ENCODE results near the gene SUSD1. TPM values are rescaled to one million over a fixed set of nuclear protein-coding genes. Genes with fewer than 3 reads are reported as not detected.

Gene SUSD1
- polyA plus RNA-seq, 1 donor from 2014 or later, result 2.0 TPM

- Histone ChIP-seq H3K27me3 (ENCODE audit: insufficient read depth, low read depth, low read length) (no peaks in the 10 kb centered on the region), H3F3A (ENCODE audit: insufficient read depth, low read length, poor library complexity, severe bottlenecking) (no peaks in the 10 kb centered on the region), H3K79me2 (replicated peaks; ENCODE audit: insufficient read depth, low read length) (no peaks in the 10 kb centered on the region), H3K27ac (ENCODE audit: low read length) (no peak overlapping the region), H2AFZ (ENCODE audit: low read depth, low read length) (no peak overlapping the region), H3K9me3 (ENCODE audit: low read length) (no peaks in the 10 kb centered on the region), H3K9ac (ENCODE audit: low read length) (no peak overlapping the region), H4K20me1 (ENCODE audit: insufficient read depth) (no peaks in the 10 kb centered on the region), H3K36me3 (ENCODE audit: insufficient read depth, low read length) (no peaks in the 10 kb centered on the region), H3K9me2 (ENCODE audit: insufficient read depth, low read length) (no peaks in the 10 kb centered on the region), H3K4me2 (ENCODE audit: low read length) (no peak overlapping the region), H3K4me3 (ENCODE audit: low read length) (no peak overlapping the region)
- TF ChIP-seq TAF1 (IDR thresholded peaks at IDR 0.05; ENCODE audit: low read depth) (no peak), SMC3 (conservative IDR thresholded peaks at IDR 0.05; ENCODE audit: poor library complexity) (no peak), RAD21 (conservative IDR thresholded peaks at IDR 0.05) (no peak), MXI1 (conservative IDR thresholded peaks at IDR 0.05; ENCODE audit: poor library complexity, severe bottlenecking) (no peak)
These were observed 90.8 kb downstream of the SUSD1 start for GRCh38 chr9:112084334-112084733.

GRCh38 chr9:112081918-112082729 lies 93.0 kb downstream of the SUSD1 start:
- Histone ChIP-seq H3K9me2 (ENCODE audit: insufficient read depth, low read length) (no peaks in the 10 kb centered on the region), H3K36me3 (ENCODE audit: insufficient read depth, low read length) (no peaks in the 10 kb centered on the region), H3F3A (ENCODE audit: insufficient read depth, low read length, poor library complexity, severe bottlenecking) (no peaks in the 10 kb centered on the region), H4K20me1 (ENCODE audit: insufficient read depth) (no peaks in the 10 kb centered on the region), H3K9me3 (ENCODE audit: low read length) (no peaks in the 10 kb centered on the region), H2AFZ (ENCODE audit: low read depth, low read length) (no peak overlapping the region), H3K4me3 (ENCODE audit: low read length) (no peak overlapping the region), H3K27me3 (ENCODE audit: insufficient read depth, low read depth, low read length) (no peaks in the 10 kb centered on the region), H3K27ac (ENCODE audit: low read length) (no peak overlapping the region), H3K9ac (ENCODE audit: low read length) (no peak overlapping the region), H3K4me2 (ENCODE audit: low read length) (no peak overlapping the region), H3K79me2 (replicated peaks; ENCODE audit: insufficient read depth, low read length) (no peaks in the 10 kb centered on the region)
- TF ChIP-seq REST (IDR thresholded peaks at IDR 0.05; ENCODE audit: borderline replicate concordance), result no peak
- TF ChIP-seq RAD21 (conservative IDR thresholded peaks at IDR 0.05), result no peak
- TF ChIP-seq, protein P1, sequence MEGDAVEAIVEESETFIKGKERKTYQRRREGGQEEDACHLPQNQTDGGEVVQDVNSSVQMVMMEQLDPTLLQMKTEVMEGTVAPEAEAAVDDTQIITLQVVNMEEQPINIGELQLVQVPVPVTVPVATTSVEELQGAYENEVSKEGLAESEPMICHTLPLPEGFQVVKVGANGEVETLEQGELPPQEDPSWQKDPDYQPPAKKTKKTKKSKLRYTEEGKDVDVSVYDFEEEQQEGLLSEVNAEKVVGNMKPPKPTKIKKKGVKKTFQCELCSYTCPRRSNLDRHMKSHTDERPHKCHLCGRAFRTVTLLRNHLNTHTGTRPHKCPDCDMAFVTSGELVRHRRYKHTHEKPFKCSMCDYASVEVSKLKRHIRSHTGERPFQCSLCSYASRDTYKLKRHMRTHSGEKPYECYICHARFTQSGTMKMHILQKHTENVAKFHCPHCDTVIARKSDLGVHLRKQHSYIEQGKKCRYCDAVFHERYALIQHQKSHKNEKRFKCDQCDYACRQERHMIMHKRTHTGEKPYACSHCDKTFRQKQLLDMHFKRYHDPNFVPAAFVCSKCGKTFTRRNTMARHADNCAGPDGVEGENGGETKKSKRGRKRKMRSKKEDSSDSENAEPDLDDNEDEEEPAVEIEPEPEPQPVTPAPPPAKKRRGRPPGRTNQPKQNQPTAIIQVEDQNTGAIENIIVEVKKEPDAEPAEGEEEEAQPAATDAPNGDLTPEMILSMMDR (IDR thresholded peaks at IDR 0.05; ENCODE audit: poor library complexity, severe bottlenecking), result no peak
- no peak for TF ChIP-seq EZH2 (IDR thresholded peaks at IDR 0.05; ENCODE audit: borderline replicate concordance, insufficient read depth, low read length, poor library complexity, severe bottlenecking)
- no peak for TF ChIP-seq TAF1 (IDR thresholded peaks at IDR 0.05; ENCODE audit: low read depth)
- no peak for TF ChIP-seq POLR2AphosphoS5 (IDR thresholded peaks at IDR 0.05)
- no peak for TF ChIP-seq EP300 (conservative IDR thresholded peaks at IDR 0.05; ENCODE audit: poor library complexity, severe bottlenecking)
- no peak for TF ChIP-seq SMC3 (conservative IDR thresholded peaks at IDR 0.05; ENCODE audit: poor library complexity)
- no peak for TF ChIP-seq MXI1 (conservative IDR thresholded peaks at IDR 0.05; ENCODE audit: poor library complexity, severe bottlenecking)

All from neural cell (in vitro differentiated cells).